A673 (cell line): ENCODE measurements around the gene GFPT1. TPM values are rescaled to one million over a fixed set of nuclear protein-coding genes. Genes with fewer than 3 reads are reported as not detected.

Experiments
- BruUV-seq: library from RNA; stranded (reverse); fragments of 400-500 nt; replicated peaks from 2 replicates; lab custom pipeline; 2021; lab: Mats Ljungman, UMichigan
- CTCF ChIA-PET: fragments of 300-600 bp; sonication (Branson Sonifier 250); formaldehyde crosslinking; loops from one replicate; lab custom pipeline; 2022; ENCODE audit warnings: antibody characterized with exemption; lab: Charles Lee
- POLR2A ChIA-PET: fragments of 300-600 bp; sonication (Branson Sonifier 250); formaldehyde crosslinking; loops from one replicate; lab custom pipeline; 2022; ENCODE audit warnings: antibody characterized with exemption; ENCODE audit not compliant: low non-redundant PET; lab: Charles Lee
- DNase-seq: peaks from one replicate; pipeline ENCODE4 v3.0.0-alpha.2; 2015; ENCODE audit warnings: low spot score
- H3K27ac ChIP-seq: fragments of 200-600 bp; sonication (generic); 2 replicates; pipeline ENCODE4 v1.5.1; 2016; ENCODE audit warnings: mixed run types, low read depth, mild to moderate bottlenecking, mixed read lengths, antibody characterized with exemption, low read length; ENCODE audit not compliant: poor library complexity, severe bottlenecking
- H3K27me3 ChIP-seq: fragments of 200-600 bp; sonication (generic); replicated peaks from 2 replicates; pipeline ENCODE4 v1.6.1; 2017; ENCODE audit warnings: mixed run types, low read depth, mild to moderate bottlenecking, mixed read lengths, antibody characterized with exemption, low read length; ENCODE audit not compliant: insufficient read depth, poor library complexity
- H3K36me3 ChIP-seq: fragments of 200-600 bp; sonication (generic); 2 replicates; pipeline ENCODE4 v1.6.1; 2016; ENCODE audit warnings: mixed run types, mild to moderate bottlenecking, mixed read lengths, antibody characterized with exemption, low read length; ENCODE audit not compliant: insufficient read depth, poor library complexity, severe bottlenecking
- H3K4me1 ChIP-seq: fragments of 200-600 bp; sonication (generic); 2 replicates; pipeline ENCODE4 v1.6.1; 2017; ENCODE audit warnings: mixed run types, mild to moderate bottlenecking, mixed read lengths, antibody characterized with exemption, low read length; ENCODE audit not compliant: insufficient read depth, poor library complexity, severe bottlenecking
- H3K4me3 ChIP-seq: fragments of 200-600 bp; sonication (generic); 2 replicates; pipeline ENCODE4 v1.5.1; 2016; ENCODE audit warnings: low read depth, mixed run types, mild to moderate bottlenecking, mixed read lengths, low read length; ENCODE audit not compliant: poor library complexity, severe bottlenecking
- H3K9me3 ChIP-seq: fragments of 200-600 bp; sonication (generic); 2 replicates; pipeline ENCODE4 v1.6.1; 2016; ENCODE audit warnings: mixed run types, low read depth, mild to moderate bottlenecking, mixed read lengths, antibody characterized with exemption, low read length; ENCODE audit not compliant: poor library complexity, severe bottlenecking
- EZH2 ChIP-seq: fragments of 200-600 bp; sonication (generic); IDR thresholded peaks from 2 replicates; pipeline ENCODE4 v1.6.1; 2017; ENCODE audit warnings: borderline replicate concordance, low read depth, mild to moderate bottlenecking, mixed read lengths, antibody characterized with exemption, low read length; ENCODE audit not compliant: poor library complexity, severe bottlenecking
- intact Hi-C: fragments of 100-400 bp; cut with micrococcal nuclease; formaldehyde crosslinking; loops from one replicate; pipeline ENCODE4 v1.10.0; 2022; ENCODE audit not compliant: unreplicated experiment
- total RNA-seq: library from RNA; stranded (reverse); gene quantifications from 2 replicates; pipeline ENCODE4 v1.2.3, GENCODE V29; 2021
- TF ChIP-seq, protein P1 (sequence below): fragments of 300-800, 200-600 bp; sonication (generic); conservative IDR thresholded peaks from 2 replicates; pipeline ENCODE4 v1.5.1; 2017; ENCODE audit warnings: low read depth, mild to moderate bottlenecking, antibody characterized with exemption, low read length, moderate library complexity, mixed read lengths

The GFPT1 gene
- total RNA-seq, 1 experiment from 2014 or later: 53.0 TPM

DNA sequence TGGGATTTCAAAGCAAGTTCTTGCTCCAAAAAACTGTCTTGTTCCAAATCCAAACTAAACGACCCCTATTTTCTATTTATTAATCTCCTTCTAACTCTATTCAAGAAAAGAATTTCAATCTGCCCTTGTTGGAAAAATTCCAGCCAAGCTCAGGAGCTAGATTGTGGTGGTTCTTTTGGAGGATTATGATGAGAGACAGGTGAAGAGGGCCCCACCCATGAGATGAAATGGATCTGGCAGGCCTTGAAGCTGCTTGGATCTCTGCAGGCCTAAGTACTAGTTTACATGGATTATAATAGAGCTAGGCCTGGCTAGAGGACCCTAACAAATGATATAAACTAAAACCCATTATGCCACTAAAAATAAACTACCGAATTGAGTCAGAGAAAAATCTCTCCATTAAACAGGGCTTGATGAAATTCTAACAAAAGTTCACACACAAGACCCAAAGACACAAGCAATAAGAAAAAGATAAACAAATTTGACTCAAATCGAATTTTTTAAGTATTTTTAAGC is 101.6 kb downstream of the GFPT1 start:
- H3K9me3 ChIP-seq: no peaks in the 10 kb centered on the region
- H3K4me1 ChIP-seq: no peaks in the 10 kb centered on the region
- ChIA-PET CTCF (no interaction called here), POLR2A (no interaction called here)
- no peaks in the 10 kb centered on the region for H3K36me3 ChIP-seq
- no peak for DNase-seq
- intact Hi-C loops: no loop called here
- no peaks in the 10 kb centered on the region for H3K27me3 ChIP-seq
- BruUV-seq: no TSS peak
- no peak overlapping the region for H3K4me3 ChIP-seq
- no peak for TF ChIP-seq EZH2
- TF ChIP-seq, protein P1, sequence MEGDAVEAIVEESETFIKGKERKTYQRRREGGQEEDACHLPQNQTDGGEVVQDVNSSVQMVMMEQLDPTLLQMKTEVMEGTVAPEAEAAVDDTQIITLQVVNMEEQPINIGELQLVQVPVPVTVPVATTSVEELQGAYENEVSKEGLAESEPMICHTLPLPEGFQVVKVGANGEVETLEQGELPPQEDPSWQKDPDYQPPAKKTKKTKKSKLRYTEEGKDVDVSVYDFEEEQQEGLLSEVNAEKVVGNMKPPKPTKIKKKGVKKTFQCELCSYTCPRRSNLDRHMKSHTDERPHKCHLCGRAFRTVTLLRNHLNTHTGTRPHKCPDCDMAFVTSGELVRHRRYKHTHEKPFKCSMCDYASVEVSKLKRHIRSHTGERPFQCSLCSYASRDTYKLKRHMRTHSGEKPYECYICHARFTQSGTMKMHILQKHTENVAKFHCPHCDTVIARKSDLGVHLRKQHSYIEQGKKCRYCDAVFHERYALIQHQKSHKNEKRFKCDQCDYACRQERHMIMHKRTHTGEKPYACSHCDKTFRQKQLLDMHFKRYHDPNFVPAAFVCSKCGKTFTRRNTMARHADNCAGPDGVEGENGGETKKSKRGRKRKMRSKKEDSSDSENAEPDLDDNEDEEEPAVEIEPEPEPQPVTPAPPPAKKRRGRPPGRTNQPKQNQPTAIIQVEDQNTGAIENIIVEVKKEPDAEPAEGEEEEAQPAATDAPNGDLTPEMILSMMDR: no peak
- H3K27ac ChIP-seq: no peak overlapping the region

DNA sequence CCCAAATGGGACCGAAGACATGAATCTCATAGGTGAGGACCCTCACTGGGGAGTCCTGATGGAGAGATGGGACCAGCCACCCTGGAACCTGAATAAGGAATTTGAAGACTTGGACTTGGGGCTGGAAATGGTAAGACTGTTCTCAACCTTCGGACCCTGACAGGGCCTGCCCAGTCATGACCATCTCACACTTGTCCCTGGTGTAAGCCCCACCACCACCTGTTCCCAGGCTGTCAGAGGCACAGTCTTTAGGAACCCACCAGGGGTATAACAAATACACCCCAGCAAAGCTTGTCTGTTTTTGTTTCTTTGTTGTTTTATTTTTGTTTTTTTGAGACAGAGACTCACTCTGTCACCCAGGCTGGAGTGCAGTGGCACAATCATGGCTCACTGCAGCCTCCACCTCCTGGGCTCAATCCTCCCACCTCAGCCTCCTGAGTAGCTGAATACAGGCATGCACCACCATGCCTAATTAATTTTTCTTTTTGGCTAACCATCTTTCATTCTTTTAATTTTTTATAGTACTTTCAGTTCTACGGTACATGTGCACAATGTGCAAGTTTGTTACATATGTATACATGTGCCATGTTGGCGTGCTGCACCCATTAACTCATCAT is 106.1 kb downstream of the GFPT1 start:
- no TSS peak for BruUV-seq
- H3K9me3 ChIP-seq: no peaks in the 10 kb centered on the region
- no peak overlapping the region for H3K27ac ChIP-seq
- no peak for DNase-seq
- intact Hi-C loops: no loop called here
- ChIA-PET CTCF (no interaction called here), POLR2A (no interaction called here)
- H3K27me3 ChIP-seq: no peaks in the 10 kb centered on the region
- no peak overlapping the region for H3K4me3 ChIP-seq
- no peaks in the 10 kb centered on the region for H3K36me3 ChIP-seq
- H3K4me1 ChIP-seq: peaks cover 5% of the 10 kb centered on the region
- TF ChIP-seq, protein P1: no peak
- no peak for TF ChIP-seq EZH2

DNA sequence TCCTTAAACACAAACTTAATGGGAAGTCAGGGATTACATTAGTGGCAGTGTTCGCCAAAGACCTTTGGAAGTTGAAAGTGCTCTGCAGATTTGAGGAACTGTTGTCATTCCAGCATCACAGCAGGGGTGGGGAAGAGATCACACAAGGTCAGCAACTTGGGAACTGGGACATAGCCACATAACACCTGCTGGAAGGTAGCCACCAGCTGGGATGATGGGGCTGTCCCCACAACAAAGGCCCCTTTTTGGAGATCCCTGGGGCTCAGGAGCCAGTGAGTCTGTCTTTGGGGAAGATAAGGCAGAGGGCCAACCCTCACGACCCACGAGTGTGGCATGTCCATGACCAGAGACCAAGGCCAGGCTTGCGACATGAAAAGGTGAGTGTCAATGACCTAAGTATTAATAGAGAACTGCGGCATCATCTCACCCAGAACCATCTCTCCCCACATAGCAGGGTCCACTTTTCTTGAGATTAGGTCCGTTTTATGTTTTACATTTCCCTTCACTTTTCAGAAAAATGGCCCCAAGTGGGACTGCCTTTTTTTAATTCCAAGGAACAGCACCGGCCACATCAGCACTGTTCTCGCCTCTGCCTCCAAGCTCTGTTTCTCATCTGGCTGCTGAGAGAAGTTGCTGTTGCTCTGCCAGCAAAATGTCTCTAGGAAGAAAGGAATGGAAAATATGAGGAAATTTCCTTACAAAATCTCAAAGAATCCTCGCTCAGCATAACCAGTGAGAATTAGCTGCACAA is 106.9 kb downstream of the GFPT1 start:
- intact Hi-C loops: no loop called here
- ChIA-PET CTCF (no interaction called here), POLR2A (no interaction called here)
- no peak overlapping the region for H3K4me3 ChIP-seq
- H3K9me3 ChIP-seq: no peaks in the 10 kb centered on the region
- BruUV-seq: no TSS peak
- no peaks in the 10 kb centered on the region for H3K36me3 ChIP-seq
- H3K27me3 ChIP-seq: no peaks in the 10 kb centered on the region
- H3K4me1 ChIP-seq: peaks cover 5% of the 10 kb centered on the region
- TF ChIP-seq, protein P1: no peak
- no peak for TF ChIP-seq EZH2
- H3K27ac ChIP-seq: no peak overlapping the region
- DNase-seq: no peak
